Neural cell (in vitro differentiated cells): ENCODE results near the gene ACADM.

Source experiments
- EZH2 ChIP-seq: fragments of 200-600, 300-800 bp; shearing (Covaris generic), sonication (generic); IDR thresholded peaks from 2 replicates; pipeline ENCODE4 v1.6.1; 2014; ENCODE audit warnings: antibody characterized with exemption, low read length, borderline replicate concordance, mild to moderate bottlenecking; ENCODE audit not compliant: insufficient read depth, poor library complexity, severe bottlenecking
- POLR2AphosphoS5 ChIP-seq: IDR thresholded peaks from 2 replicates; pipeline ENCODE4 v1.6.1; 2012
- TF ChIP-seq, protein P1 (sequence below): fragments of 450-650 bp; IDR thresholded peaks from 2 replicates; pipeline ENCODE4 v1.5.1; 2014; ENCODE audit warnings: antibody characterized with exemption, mild to moderate bottlenecking, moderate library complexity; ENCODE audit not compliant: poor library complexity, severe bottlenecking

DNA sequence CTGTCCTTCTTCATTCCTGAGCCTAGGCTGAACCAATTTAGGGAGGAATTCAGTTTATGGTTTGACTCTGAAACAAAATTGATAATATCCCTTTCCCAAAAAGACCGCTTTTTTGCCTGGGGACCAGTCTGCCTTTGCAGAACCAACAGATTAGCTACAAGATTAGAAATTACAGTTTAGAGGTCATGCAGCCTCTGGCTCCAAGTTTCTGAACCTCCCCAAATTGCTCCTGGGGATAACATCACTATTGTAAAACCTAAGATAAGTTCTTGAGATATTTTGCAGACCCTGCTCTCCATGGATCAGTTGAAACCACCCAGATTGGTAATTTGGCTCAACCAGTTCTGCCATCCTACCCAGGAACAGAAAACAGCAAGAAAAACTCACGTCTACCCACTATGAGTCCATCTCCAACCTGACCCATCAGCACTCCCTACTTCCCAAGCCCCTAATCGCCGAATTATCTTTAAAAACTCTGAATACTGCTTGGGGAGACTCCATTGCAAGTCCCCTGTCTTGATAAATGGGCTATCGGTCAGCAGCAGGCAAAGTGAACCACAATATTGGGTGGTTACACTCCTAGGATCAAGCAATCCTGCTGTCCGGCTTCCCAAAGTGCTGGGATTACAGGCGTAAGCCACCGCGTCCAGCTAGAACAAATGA, 60.9 kb downstream of the ACADM start:
- TF ChIP-seq EZH2 = no peak
- TF ChIP-seq, protein P1, sequence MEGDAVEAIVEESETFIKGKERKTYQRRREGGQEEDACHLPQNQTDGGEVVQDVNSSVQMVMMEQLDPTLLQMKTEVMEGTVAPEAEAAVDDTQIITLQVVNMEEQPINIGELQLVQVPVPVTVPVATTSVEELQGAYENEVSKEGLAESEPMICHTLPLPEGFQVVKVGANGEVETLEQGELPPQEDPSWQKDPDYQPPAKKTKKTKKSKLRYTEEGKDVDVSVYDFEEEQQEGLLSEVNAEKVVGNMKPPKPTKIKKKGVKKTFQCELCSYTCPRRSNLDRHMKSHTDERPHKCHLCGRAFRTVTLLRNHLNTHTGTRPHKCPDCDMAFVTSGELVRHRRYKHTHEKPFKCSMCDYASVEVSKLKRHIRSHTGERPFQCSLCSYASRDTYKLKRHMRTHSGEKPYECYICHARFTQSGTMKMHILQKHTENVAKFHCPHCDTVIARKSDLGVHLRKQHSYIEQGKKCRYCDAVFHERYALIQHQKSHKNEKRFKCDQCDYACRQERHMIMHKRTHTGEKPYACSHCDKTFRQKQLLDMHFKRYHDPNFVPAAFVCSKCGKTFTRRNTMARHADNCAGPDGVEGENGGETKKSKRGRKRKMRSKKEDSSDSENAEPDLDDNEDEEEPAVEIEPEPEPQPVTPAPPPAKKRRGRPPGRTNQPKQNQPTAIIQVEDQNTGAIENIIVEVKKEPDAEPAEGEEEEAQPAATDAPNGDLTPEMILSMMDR = no peak
- no peak for TF ChIP-seq POLR2AphosphoS5
